HG03097 (cell line): ENCODE results near the gene TRPC1.
"Not testable (repeated sequence)": the region's sequence is repeated elsewhere in the genome, so short reads cannot be mapped to it uniquely, and the experiment has no call there.

ENCODE experiments used
- ATAC-seq: cut with Tn5 transposase; IDR thresholded peaks from one replicate; pipeline ENCODE4 v1.9.1; 2021; ENCODE audit not compliant: unreplicated experiment, low FRiP score

Gene TRPC1

GRCh38 chr3:142723968-142724681, at the start of gene TRPC1:
TSS of gene TRPC1 (plus strand) at chr3:142724034. CDS start at chr3:142724560, 526 bp downstream.
- ATAC-seq: peak; percentile 97

GRCh38 chr3:142676151-142676550, 47.7 kb upstream of the TRPC1 start:
- no peak for ATAC-seq

GRCh38 chr3:142680710-142681109, 43.1 kb upstream of the TRPC1 start:
- no peak for ATAC-seq

DNA sequence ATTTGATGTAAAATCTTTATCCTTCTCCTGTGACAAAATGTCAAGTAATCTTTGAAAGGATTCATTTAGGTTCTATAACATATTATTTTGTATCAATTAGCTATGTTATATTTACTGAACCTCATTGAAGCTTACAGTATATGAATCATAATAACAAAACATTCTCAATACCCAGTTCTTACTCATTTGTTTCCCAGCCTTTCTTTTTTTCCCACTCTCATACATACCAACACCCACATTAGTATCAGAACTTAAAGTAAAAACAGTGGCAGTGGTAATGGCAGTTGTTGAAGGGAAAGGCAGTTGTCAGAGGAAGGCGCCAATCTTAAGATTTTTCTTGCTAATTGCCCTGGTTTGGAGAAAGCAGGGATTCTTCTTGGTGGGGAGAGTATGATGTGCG, 33.2 kb upstream of the TRPC1 start:
- ATAC-seq: no peak

GRCh38 chr3:142691527-142691926, 32.3 kb upstream of the TRPC1 start:
- ATAC-seq: no peak

DNA sequence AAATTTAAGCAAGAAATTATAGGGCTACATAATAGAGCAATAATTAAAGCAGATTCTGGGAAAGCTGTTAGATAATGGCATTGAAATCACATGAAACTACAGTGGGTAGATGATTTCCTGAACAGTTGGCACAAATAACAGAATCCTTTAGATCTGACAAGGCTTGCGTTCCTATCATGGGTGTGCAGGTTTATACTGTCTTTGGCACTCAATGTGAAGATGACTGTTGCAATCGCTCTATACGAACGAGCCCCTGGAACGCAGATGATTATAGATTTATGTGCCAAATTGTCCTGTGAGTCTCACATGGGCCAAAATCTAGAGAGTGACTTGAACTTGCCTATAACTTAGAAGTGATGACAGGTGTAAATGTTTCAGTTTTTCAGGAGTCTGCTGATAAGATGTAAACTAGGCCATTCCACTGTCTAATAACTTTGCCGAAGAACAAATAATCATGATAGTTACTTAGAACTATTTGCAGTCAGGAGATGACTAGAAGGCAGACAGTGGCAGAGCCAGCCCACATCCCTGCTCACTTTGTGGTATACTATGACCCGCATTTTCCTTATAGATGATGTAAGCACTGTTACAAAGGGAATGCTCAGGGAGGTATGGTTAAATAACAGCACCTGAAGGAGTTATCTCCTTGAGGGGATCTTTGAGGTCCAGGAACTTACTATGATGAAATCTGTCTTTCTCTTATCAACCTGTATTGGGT, 30.5 kb upstream of the TRPC1 start:
- ATAC-seq: no peak

DNA sequence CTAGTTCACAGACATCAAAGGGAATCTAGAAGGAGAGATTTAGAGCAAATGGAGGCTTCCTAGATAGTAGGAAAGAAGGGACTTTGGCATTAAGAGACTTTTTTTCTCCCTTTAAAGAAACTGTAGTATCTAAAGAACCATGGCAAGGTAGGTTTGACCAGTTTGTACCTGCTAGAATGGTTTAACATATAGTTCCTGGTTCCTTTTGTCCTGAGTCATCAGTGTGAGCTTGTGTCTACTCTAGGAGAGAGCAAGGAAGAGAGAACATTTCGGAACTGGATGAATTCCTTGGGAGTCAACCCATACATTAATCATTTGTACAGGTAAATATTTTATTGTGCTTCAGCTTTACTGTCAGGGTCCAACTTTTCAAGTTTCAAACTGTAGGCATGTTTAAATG, 29.6 kb upstream of the TRPC1 start:
- ATAC-seq: no peak

DNA sequence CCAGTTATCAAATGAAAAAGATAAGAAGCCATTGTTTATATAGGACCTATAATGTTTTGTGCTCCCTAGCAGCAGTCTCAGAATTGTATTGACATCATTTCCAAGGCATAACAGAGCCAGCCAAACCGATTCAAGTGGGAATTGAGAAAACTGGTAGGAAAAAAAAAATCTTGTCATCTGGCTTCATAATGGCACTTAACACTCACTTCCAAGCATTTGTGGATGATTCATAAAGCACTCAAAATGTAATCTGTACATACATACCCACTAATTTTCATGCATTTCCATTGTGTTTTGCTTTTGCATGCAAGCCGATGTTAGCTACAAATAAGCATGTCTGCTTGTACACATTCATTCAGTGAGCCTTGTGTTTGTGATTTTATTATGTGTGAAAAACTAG, 18.6 kb upstream of the TRPC1 start:
- no peak for ATAC-seq

DNA sequence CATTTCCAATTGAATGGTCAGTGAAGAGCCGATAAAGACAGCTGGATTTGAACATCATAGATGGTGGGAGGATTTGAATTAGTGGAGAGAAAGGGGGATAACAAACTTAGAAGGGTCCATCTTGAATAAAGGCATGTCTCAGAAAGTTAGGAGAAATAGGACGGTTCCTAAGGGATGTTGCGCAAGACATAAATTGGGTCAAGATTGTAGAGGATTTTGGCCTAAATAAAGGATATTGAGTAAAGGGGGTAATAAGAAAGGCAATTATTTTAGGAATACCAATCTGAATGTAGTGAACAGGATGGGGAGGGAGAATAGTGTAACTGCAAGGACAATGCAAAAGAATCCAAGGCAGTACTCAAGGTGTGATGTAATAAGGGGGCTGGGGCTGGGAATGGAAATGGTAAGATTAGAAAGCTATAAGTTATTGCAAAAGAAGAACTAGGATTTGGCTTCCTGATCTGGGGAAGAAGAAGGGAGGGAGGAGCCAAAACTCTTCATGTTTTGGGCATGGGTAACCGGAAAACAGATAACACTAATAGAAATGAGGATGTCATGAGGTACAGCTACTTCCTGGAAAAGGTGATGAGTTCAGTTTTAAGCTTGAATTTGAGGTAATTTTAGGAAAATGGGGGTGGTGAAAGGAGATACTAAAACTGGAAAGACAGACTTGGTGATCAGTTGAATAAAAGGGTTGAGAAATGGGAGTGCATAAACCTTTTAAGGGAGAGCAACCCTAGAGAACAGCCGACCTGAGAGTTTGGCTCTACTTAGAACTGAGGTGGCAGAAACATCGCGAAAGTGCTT, 17.3 kb upstream of the TRPC1 start:
- no peak for ATAC-seq

DNA sequence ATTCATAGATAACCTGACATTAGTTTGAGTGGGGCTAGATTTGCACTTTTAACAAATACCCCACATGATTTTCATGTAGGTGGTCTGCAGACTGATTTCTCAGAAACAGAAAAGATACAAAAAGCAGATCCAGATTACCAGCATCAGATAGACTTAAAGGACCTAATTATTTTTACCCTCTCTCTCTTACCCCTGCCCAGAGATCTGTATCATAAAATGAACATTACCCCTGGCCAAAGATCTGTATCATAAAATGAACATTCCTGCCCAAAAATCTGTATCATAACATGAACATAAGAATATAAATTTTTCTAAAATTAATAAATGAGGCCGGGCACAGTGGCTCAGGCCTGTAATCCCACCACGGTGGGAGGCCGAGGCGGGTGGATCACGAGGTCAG, 14.6 kb upstream of the TRPC1 start:
- ATAC-seq: no peak

DNA sequence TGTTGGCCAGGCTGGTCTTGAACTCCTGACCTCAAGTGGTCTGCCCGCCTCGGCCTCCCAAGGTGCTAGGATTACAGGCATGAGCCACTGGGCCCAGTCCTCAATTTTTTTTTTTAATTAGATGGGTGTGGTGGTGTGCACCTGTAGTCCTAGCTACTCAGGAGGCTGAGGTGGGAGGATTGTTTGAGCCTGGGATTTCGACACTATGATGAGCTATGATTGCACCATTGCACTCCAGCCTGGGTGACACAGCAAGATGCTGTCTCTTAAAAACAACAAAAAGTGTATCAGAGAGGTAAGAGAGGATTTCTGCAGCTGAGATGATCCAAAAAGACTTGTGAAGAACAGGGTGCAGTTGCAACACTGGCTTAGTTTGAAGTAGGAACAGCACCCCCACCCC, 9.0 kb upstream of the TRPC1 start:
- not testable (repeated sequence) for ATAC-seq

GRCh38 chr3:142716102-142716501, 7.7 kb upstream of the TRPC1 start:
- ATAC-seq: no peak

DNA sequence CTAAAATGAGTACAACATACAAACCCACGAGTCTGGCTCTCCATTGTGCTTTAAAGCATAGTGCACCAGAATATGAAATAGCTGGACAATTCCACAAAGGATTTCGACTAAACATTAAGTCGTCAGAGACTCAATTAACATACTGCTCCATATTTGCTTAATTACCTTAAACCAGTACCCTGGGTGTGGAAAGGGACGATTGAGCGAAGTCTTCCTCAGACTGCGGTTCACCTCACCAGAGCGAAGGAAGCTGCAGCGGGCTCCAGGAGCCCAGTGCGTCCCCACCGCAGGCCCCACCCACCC, 218 bp upstream of the TRPC1 start:
- ATAC-seq: peak; percentile 5

- ATAC-seq: no peak
Measured at GRCh38 chr3:142724682-142725356, 985 bp downstream of the TRPC1 start.

DNA sequence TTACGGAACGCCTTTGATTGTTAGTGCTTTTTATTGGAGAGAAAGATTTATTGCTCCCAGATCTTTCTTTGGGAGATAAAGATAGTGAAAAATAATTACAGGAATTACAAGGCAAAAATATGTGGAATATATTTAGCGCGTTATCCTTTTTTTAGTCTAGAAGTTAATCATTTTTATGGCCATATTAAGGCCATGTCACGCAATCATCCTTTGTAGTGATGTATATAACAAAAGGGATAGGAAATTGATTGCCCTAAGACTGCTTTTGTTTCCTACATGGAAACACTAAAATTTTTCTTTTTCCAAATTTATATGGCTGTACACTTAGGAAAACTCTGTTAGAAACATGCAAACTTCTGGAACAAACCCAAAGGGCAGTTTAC, 1.5 kb downstream of the TRPC1 start:
- no peak for ATAC-seq

DNA sequence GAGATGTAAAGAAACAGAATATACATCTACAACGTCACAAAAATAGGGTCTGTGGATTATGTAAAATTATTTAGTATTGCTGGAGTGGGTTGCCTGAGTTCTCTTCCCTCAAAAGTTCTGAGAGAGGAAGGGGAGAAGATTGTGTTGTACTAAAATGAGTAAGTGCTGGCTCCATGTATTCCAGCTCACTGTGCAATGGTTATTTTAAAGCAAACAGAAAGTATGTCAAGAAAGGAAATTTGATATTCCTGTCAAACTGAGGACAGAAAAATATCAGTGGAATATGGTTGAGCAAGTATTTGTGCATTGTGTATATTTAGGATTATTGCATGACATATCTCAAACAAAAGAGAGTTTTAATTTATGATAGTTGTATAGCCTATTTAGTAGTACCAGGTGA, 2.2 kb downstream of the TRPC1 start:
- no peak for ATAC-seq

DNA sequence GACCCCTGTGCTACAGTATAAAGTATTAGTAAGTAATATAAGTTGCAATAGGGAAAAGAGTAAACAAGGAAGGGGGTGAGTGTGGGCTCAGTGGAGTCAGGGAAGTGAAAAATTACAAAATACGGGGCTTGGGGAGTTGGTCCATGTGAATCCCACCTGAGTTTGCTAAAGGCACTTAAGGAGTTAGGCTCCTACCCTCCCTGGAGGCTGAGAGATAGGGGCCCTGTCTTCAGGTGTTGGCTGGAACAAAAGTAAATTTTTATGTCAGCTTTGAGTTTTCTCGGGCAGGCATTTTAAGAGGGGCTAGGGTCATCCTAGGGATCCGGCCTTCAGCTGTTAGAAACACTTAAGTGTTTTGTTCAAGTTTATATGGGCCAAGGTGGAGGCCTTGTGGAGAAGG, 8.2 kb downstream of the TRPC1 start:
- ATAC-seq: no peak

- no peak for ATAC-seq
Measured at GRCh38 chr3:142734834-142735233, 11.0 kb downstream of the TRPC1 start.

DNA sequence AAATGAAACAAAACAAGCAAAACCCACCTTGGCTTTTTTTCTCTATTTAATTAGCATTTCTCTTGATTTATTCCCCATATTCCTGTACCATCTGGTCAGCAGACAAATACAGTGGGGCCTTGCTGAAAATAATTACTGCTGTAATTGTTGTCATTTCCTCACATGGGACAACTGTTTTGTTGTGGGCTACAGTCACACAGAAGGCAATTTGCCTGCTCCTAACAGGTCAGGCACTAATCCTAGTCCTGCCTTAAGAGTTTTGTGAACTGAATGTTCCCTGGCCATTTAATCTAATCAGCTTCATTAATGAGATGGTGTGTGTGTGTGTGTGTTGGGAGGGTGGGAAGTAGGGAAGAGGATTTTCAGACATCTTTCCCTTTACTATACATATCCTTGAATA, 11.6 kb downstream of the TRPC1 start:
- ATAC-seq: no peak

DNA sequence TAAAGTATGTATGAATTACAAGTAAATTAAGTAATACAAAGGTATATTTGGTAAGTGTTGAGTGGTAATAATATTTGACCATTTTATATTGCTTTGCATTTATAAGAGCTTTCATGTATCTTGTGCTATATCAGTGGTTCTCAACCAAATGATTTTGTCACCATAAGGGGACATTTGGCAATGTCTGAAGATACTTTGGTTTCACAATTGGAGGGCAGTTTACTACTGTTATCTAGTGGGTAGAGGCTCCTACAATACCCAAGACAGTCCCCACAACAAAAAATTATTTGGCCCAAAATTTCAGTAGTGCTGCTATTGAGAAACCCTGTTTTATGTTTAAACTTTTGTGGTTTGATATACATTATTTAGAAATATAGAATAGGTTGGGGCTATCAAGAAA, 14.6 kb downstream of the TRPC1 start:
- ATAC-seq: no peak

GRCh38 chr3:142746646-142747045, 22.8 kb downstream of the TRPC1 start:
- ATAC-seq: no peak
